Femur (tissue), 1 donor: ENCODE measurements around the gene VPS4A.
"Not testable (repeated sequence)": the region's sequence is repeated elsewhere in the genome, so short reads cannot be mapped to it uniquely, and the experiment has no call there.

Source experiments
- DNase-seq: peaks from one replicate; pipeline ENCODE4 v3.0.0-alpha.2; 2017

The VPS4A gene

DNA sequence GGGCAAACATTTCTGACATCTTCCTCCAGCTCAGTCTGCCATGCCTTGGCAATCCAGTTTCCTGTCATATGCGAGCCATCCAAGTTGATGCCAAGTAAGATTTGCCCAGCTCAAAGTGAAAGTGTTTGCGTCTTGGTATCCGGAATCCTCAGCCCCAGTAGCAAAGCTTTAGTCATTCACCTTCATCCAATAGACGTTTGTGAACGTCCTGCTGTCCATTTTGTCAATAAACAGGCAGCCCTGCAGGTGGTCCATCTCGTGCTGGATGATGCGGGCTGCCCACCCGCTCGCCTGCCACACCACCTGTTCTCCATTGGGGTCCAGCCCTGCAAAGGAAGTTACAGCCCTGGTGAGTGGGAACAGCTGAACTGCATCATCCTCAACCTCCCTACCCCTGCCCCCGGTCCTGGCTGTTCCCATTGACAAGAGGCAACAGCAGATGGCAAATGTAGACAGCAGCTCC, 17.7 kb downstream of the VPS4A start:
- no peak for DNase-seq

DNA sequence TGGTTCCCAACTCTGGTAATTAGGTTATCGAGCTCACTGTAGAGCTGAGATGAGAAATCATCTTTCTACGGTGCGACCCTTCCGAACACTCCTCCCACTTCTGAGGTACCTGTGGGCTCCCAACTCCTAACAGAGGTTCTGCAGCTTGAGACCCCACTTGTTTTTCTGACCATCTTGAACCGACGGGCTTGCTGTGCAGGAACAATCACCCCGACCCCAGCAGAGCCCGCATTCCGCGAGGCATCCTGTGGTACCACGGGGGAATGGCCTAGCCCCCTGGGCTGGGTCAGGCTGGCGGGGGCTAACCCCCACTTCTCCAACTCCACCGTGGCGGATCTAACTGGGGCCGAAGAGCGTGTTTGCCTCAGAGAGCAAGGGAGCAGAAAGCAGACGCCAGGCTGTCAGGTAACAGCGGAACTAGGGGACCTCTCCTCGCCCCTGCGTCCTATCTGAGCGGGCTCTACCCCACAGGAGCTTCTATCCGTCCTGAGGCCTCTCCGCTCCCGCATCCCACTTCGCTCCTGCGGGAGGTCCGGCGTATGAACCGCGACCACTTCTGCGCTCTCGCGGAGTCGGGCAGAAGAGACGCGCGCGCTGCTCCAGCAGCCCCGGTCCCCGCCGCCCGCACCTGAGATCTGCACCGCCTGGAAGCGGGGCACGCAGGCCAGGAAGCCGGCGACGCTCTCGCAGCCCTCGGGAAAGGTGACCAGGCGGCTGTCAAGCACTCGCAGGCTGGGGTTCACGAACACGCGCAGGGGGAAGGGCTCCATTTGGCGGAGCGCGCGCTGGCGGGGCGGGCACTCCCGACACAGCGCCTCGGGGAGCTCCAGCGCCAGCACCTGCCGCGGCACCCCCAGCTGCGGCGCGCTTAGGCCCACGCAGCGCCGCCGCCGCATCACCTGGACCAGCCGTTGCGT, 18.5 kb downstream of the VPS4A start:
- peak; percentile 48 for DNase-seq

DNA sequence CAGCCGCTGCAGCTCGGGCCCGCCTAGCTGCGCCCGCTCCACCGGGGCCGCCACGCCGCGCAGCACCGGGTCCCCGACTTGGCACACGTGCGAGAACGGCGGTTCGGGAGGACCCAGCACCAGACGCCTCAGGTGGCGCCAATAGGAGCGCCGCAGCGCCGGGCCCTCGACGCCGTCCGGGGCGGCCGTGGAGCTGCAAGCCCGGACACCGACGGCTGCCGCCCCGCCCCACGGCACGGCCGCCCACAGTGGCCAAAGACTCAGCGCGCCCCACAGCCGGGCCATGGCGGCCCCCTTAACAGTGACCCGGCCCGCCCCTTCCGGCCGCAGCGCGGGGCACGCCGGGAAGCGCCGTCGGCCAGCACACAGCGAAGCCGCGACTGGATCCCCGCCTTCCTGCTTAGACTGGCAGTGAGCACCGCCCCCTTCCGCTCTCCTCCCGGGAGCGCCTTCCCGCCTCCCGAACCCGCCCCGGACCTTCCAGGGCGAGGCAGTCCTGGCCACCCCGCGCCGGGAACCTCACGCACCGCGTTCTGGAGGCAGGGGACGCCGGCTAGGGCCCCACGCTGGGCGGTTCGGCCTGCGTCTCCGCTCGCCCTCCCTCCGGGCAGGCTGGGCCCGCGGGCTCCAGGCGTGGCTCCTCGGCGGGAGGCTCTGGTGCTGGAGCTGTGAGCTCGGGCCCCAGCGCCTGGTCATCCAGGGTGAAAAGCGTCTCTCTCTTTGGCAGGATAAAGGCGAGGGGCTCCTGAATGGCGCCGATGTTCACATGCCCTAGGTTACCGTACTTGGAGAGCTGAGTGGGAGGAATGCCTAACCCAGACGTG, 19.3 kb downstream of the VPS4A start, which contains the start of gene PDF:
PDF (minus strand) TSS at position 303 of the 824 bp plus-strand sequence; CDS start at position 285, 18 bp downstream.
- peak; percentile 97 for DNase-seq

DNA sequence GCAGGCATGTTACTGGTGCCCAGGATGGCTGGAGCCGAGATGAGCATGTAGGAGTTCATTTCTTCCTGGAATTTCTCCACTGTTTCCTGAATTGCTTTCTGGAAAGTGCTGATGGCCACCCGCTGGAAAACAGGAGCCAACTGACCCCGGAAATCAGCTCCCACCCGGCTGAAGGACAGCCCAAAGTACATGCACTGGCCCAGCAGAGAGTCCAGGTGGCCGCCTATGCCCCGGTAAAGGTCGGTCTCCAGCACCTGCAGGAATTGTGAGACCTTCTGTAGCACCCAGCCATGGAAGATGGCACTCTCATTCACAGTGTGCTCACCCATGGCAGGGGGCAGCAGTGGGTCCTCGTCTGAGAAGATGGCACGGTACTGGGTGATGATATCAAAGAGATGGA, 23.5 kb downstream of the VPS4A start:
- no peak for DNase-seq

DNA sequence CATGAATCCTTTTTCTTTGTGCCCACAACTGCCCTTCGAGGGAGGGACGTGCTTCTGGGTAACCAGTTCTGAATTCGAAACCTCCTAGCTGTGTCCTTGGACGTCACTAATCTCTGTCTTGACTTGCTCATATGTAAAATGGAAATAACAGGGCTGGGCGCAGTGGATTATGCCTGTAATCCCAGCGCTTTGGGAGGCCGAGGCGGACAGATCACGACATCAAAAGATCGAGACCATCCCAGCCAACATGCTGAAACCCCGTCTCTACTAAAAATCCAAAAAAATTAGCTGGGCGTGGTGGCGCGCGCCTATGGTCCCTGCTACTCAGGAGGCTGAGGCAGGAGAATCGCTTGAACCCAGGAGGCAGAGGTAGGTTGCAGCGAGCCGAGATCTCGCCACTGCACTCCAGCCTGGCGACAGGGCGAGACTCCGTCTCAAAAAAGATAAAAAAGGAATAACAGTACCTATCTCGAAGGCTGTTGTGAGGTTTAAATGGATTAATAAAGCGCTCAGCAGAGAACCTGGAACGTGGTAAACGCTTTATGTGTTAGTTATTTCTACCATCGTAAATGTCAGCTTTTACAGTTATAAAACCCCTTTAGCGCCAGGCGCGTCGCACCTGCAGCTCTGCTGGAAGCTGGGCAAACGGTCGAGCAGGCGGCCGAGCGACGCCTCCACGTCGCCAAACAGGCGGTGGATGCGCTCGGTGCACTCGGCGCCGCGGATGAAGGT, 27.6 kb downstream of the VPS4A start:
- DNase-seq: no peak

DNA sequence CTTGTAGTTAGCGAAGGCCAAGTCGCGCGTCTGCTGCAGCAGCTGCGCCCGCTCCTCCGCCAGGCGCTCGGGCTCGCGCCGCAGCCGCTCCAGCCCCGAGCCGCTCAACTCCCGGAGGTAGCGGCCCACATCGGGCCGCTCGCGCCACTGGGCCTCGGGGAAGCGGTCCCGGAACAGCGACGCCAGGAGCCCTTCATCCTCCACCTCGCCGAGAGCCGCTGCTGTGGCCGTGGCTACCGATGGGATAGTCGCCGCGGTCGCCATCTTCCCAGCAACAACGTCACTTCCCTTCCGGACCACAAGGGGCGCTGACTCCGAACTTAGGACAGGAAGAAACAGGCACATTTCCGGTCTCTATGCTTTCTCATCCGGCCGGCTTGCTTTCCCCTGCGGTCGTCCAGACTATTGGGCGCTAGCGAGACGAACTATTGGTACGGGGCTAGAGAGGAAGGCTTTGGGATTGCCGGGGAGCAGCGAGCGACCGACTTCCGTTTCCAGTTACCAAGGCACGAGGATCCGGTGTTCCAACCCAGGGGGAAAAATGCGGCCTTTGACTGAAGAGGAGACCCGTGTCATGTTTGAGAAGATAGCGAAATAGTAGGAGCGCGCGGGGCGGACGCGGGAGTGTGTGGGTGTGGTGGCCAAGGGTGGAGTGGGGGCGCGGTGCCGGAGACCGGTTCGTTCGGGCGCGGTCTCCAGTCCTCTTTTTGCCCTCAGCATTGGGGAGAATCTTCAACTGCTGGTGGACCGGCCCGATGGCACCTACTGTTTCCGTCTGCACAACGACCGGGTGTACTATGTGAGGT, 28.3 kb downstream of the VPS4A start, which contains the start of the genes COG8 and NIP7:
COG8 (minus strand) TSS at position 276 of the 806 bp plus-strand sequence; CDS start at position 264, 12 bp downstream.
NIP7 (plus strand) TSS at position 484 of the 806 bp plus-strand sequence; CDS start at position 542, 58 bp downstream.
- peak; percentile 98 for DNase-seq

DNA sequence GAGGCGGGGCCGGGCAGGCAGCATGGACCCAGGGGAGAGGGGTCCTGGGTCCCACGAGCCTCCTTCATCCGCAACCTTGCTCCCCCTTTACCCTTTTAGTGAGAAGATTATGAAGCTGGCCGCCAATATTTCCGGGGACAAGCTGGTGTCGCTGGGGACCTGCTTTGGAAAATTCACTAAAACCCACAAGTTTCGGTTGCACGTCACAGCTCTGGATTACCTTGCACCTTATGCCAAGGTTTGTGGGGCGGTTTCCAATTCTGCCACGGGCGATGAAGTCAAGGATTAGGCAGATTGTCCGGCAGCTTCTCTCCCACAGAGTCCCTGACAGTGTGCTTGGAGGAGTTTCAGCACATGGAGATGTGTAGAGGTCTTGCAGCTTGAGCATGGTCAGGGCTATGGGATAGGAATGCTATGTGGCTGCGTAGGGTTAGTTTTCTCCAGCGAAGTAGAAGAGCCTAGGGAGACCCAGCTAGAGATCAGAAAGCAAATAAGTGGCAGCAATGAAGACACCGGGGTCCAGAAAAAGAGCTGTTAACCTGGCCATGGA, 29.0 kb downstream of the VPS4A start:
- DNase-seq: no peak

DNA sequence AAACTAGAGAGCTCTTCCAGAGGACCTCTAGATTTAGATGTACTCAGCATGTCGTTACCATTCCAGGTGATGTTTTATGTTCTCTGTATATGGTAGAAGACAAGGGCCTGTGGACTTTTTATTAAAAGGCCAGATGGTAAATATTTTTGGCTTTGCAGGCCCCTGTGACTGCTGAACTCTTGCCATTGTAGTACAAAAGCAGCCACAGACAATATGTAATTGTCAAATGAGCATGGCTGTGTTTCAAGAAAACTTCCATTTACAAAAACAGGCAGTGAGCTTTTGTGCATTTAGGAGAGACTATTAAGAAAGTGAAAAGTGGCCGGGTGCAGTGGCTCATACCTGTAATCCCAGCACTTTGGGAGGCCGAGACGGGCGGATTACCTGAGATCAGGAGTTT, 33.0 kb downstream of the VPS4A start:
- no peak for DNase-seq

DNA sequence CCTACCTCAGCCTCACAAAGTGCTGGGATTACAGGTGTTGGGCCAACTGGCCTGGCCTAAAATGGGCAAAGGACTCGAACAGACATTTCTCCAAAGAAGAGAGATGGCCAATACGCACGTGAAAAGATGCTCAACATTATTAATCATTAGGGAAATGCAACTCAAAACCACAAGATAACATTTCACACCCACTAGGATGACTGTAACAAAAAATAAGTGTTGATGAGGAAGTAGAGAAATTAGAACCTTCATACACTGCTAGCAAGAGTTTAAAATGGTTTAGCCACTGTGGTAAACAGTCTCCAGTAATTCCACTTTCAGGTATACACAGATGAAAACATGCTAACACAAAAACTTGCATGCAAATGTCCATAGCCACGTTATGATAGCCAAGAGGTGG, 34.8 kb downstream of the VPS4A start:
- no peak for DNase-seq

DNA sequence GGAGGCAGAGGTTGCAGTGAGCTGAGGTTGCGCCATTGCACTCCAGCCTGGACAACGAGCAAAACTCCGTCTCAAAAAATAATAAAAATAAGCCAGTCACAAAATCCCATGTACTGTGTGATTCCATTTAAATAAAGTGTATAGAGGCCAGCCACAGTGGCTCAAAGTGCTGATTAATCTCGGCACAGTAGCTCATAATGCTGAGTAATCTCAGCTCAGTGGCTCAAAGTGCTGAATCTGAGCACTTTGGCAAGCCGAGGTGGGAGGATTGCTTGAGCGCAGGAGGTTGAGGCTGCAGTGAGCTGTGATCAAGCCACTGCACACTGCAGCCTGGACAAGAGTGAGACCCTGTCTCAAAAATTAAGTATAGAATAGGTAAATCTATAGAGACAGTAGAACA, 35.5 kb downstream of the VPS4A start:
- DNase-seq: no peak

DNA sequence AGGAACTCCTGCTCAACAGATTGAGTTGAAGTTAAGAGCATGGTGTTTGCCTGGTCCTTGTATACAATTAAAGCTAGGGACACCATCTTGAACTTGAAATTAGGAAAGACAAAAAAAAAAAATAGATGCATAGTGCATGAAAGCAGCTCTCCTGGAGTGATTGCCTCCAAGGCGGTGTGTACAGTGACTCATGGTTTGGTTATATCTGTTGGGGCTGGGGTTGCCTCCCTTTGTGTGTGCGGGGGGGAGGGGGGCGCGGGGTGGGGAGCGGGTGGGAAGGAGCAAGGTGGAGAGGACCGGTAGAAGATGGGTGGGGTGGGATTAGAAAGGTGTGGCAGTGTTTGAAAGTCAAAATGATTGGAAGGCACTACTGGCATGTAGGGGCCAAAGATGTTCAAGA, 37.1 kb downstream of the VPS4A start:
- DNase-seq: no peak

DNA sequence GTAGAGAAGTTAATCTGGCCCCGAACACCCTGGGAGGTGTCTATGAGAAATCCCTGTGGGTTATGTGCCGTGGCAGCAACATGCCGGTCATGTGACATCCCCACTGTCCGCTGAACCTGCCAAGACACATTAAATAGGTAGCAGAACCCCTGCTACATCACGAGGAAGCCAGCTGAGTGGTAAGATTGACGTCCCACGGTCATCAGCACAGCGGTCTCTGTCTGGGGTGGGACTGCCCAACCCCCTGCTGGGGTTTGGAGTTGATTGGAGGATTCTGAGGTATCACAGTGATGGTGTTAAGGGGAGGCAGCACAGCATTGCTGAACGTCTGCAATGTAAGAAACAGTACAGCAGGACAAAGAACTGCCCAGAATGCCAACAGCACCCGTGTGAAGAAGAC, 38.4 kb downstream of the VPS4A start:
- no peak for DNase-seq

DNA sequence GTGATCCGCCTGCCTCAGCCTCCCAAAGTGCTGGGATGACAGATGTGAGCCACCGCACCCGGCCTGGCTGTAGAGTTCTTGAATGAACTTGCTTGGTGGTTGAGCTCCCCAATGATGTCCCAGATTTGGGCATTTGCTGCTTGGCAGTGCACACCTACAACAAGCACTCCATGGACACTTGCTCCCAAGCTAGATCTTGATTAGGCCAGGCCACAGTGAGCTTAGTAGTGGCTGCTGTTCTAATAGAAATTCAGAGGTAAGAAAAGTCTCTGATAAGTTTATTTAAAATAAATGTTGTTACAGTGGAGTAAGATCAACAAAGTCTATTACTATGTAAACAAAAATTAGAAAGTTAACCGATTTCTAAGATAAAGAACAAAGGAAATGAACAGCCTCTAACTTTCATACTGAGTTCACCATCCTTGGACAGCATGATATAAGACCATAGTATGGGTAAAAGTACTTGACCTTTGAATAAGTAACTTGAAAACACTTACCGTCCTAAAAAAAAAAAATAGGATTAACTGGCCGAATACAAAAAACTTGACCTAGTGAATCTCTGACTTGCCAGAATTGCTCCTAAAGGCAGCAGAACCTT, 39.5 kb downstream of the VPS4A start:
- no peak for DNase-seq

DNA sequence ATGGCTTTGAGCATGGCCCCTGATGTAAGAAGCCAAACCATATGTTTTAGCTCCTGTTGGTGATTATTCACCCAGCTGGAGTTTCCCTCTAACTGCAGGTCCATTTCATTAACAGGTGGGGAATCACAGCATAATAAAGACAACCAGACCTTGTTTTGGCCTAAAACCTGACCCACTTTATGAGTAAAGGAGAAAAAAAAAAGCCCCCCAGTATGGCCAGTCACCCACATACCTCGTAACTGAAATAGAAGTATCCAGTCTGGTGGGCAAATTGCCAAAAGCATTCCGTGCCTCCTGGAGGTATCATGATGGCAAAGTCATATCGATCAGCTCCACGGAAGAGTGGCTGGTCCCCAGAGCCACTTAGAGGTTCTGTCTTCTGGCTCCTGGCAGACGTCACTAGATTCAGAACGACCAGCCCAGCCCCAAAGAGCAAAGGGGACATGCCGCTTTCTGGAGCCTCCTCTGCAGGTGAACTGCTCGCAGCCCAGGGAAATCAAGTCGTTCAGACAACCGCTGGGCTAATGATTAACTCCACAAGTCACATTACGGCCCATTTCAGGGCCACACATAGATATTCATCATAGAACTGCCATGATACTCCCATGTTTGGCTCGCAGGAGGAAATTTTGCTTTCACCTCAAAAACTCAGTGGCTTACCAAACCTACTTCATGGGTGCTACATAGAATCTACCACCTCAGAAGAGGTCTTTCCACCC, 40.3 kb downstream of the VPS4A start, which contains the start of gene TMED6:
TMED6 (minus strand) TSS at position 478 of the 719 bp plus-strand sequence; CDS start at position 445, 33 bp downstream.
- no peak for DNase-seq

DNA sequence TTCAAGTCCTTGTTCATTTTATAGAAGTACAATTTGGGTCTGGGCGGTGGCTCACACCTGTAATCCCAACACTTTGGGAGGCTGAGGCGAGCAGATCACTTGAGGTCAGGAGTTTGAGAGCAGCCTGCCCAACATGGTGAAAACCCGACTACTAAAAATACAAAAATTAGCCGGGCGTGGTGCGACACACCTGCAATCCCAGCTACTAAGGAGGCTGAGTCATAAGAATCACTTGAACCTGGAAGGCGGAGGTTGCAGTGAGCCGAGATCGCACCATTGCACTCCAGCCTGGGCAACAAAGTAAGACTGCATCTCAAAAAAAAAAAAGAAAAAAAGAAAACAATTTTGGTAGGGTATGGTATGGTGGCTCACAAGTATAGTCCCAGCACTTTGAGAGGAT, 48.9 kb downstream of the VPS4A start:
- DNase-seq: not testable (repeated sequence)

DNA sequence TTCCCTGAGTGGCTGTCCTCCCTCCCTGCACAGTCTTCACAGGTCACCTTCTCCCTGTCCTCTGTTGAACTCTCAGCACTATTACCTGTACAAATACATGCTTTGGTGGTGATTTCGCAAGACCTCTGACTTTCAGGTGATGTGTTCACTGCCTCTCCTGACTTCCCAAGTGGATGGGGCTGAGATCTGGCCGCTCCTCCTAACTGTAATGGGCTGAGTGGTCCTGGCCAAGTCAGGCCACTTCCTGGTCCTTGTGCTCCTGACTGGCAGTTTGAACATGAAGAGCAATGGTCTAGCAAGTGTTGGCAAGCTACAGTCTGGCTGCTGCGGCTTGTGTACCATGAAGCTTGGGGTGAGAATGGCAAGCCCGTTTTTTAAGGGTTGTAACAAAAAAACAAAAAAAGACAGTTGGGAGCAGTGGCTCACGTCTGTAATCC, 52.1 kb downstream of the VPS4A start:
- DNase-seq: no peak

DNA sequence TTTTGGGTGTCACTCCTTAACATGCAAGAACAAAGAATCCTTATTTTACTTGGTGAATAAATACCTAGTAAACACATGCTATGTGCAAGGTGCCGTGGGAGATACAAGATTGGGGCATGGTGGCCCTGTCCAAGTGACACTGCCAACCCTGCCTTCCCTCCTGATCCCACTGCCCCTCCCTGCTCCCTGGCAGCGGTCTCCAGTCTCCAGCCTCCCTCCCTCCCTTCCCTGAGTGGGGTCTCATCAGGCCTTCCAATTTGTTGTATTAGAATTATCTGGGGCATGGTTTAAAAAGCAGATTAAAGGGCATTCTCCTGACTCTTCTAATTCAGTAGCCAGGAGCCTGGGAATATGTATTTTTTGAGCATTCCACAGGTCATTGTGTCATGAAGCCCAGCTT, 52.9 kb downstream of the VPS4A start:
- no peak for DNase-seq

DNA sequence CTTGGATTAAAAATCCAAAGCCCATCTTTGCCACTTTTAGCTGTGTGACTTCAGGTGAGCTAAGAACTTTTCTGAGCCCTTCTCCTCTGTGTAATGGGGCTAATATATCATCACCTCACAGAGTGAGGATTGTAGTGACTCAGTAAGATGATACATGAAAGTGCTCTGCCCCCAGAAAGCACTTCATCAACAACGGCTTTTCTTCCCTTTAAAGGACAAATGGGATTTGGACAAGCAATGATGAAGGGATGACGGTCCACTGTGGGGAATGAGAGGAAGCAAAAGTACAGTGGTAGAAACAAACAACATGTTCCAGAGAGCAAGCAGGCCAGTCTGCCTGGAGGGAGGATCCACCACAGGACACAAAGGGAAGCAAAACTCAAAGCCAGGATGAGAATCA, 54.8 kb downstream of the VPS4A start:
- no peak for DNase-seq

DNA sequence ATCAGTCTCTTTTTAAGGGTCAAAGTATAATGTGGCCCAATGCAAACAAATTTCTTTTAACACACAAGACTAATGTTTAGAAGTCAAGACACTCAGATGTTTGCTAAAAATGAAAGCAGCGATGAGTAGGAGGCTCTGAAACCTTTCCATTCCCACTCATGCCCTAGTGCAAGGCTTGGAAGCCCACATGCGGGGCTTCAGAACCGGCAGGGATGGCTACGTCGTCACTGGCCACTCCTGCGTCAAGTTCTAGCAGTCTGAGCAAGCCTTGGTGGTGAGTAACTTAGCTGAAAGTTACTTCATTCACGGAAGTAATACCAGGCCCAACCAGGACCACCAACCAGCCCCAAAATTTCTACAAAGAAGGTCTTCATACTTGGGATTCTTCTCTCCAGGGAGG, 55.3 kb downstream of the VPS4A start:
- no peak for DNase-seq

DNA sequence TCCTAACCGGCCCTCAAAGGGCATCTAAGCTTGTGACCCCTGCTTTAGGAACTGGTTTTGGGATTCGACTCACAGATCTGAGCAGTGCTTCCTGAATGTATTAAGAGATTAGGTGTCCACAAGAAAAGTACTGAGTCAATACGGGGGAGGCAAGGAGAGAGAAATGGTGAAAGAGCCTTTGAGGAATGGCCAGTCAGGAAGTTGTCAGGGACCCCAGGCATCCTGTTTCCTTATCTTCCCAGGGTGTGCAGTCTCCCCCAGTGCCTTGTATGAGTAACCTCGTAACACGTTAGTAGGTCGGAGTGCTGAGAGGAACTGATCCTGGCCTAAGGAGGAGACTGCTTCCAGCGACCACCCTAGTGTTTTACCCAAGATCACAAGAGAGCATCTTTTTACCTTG, 56.8 kb downstream of the VPS4A start:
- DNase-seq: no peak
